Testis (tissue), 3 donors: Measurements from ENCODE around the gene PUM2. TPM values are rescaled to one million over a fixed set of nuclear protein-coding genes. Genes with fewer than 3 reads are reported as not detected.
"Not testable (repeated sequence)": the region's sequence is repeated elsewhere in the genome, so short reads cannot be mapped to it uniquely, and the experiment has no call there.

Source experiments
- DNase-seq: peaks from one replicate; pipeline ENCODE4 v3.0.0-alpha.2; 2019
- H3K27ac ChIP-seq, 2 donors: fragments of 200-600 bp; sonication (generic); one replicate each; pipeline ENCODE4 v1.5.1; 2019
- H3K27me3 ChIP-seq: fragments of 200-600 bp; sonication (generic); one replicate; pipeline ENCODE4 v1.5.1; 2019
- H3K36me3 ChIP-seq: fragments of 200-600 bp; sonication (generic); one replicate; pipeline ENCODE4 v1.5.1; 2017; ENCODE audit warnings: low read depth; ENCODE audit errors: missing control alignments
- H3K4me1 ChIP-seq: fragments of 200-600 bp; sonication (generic); one replicate; pipeline ENCODE4 v1.5.1; 2019
- H3K4me3 ChIP-seq, 2 donors: fragments of 200-600 bp; sonication (generic); one replicate each; pipeline ENCODE4 v1.5.1; 2017 to 2019
- H3K9me3 ChIP-seq: fragments of 200-600 bp; sonication (generic); one replicate; pipeline ENCODE4 v1.5.1; 2017
- POLR2A ChIP-seq: fragments of 450-650 bp; IDR thresholded peaks from one replicate; pipeline ENCODE4 v1.6.1; 2017; ENCODE audit warnings: antibody characterized with exemption, mild to moderate bottlenecking, moderate library complexity
- WGBS, 2 donors: methylation state at CpG; one replicate each; pipeline ENCODE4 v1.1.5; 2018; 5-methylcytosine and 5-hydroxymethylcytosine counted together
- intact Hi-C: fragments of 100-400 bp; cut with DNase I; formaldehyde crosslinking; loops from one replicate; pipeline ENCODE4 v1.15.1; 2023; ENCODE audit warnings: low total_unique reads
- polyA plus RNA-seq: library from polyadenylated mRNA; stranded (reverse); fragments of 350-450 nt; fragmentation: Illumina TruSeq; extraction: RNeasy Lipid Tissue Mini Kit (QIAGEN cat#74804); gene quantifications from one replicate; pipeline ENCODE4 v1.2.3, GENCODE V29; 2014; ENCODE audit warnings: low read depth, low replicate concordance; ENCODE audit not compliant: insufficient read depth
- total RNA-seq, 2 donors: library from RNA; depleted of rRNA; stranded (reverse); fragments of >200 nt; gene quantifications; one replicate each; pipeline ENCODE4 v1.2.3, GENCODE V29; 2016
- TF ChIP-seq, protein P1 (sequence below), 3 experiments: fragments of 450-650 bp in 2 of 3; fragments of 200-600 bp in 1 of 3; sonication (generic) in 1 of 3; IDR thresholded peaks; one replicate each; pipeline ENCODE4 v1.5.1; 2016 to 2019; ENCODE audit warnings: antibody characterized with exemption in 3 of 3, mild to moderate bottlenecking in 2 of 3, moderate library complexity in 1 of 3

The PUM2 gene
- total and polyA plus RNA-seq, 3 donors from 2014 or later: 50.5 to 92.5 (median 78.0) TPM

DNA sequence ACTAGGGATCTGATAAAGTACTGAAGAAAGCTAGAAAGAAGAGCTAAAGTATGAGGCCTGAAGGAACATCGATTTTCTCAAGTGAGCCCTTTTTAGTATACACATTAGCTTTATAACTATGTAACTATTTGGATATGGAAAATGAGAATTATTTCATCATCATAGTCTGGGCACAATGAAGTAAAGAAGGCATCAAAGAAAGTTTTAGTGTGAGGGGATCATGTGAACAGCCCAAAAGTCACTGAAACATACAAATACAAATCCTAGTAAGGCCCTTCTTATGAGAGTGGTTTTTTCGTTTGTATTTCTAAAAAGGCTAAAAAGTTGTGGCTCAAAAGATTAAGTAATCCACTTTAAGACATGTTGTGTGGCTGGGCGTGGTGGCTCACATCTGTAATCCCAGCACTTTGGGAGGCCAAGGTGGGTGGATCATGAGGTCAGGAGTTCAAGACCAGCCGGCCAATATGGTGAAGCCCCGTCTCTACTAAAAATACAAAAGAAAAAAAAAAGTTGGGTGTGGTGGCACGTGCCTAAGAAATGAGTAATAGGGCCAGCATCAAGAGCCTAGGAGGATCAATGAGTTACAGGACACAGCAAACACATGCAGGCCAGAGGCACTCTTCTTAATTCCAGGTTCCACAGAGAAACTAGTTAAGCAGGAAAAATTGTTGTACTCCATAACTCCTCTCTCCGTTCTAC is 61.9 kb downstream of the PUM2 start:
- 80 to 84% methylated on average over 7 of the region's 7 CpGs for WGBS, 2 donors
- no peaks in the 10 kb centered on the region for H3K36me3 ChIP-seq
- DNase-seq: no peak
- no peaks in the 10 kb centered on the region for H3K27me3 ChIP-seq
- intact Hi-C loops: no loop called here
- no peaks in the 10 kb centered on the region for H3K4me1 ChIP-seq
- no peak overlapping the region for H3K27ac ChIP-seq
- H3K4me3 ChIP-seq: no peak overlapping the region
- no peak for TF ChIP-seq POLR2A
- TF ChIP-seq, protein P1, sequence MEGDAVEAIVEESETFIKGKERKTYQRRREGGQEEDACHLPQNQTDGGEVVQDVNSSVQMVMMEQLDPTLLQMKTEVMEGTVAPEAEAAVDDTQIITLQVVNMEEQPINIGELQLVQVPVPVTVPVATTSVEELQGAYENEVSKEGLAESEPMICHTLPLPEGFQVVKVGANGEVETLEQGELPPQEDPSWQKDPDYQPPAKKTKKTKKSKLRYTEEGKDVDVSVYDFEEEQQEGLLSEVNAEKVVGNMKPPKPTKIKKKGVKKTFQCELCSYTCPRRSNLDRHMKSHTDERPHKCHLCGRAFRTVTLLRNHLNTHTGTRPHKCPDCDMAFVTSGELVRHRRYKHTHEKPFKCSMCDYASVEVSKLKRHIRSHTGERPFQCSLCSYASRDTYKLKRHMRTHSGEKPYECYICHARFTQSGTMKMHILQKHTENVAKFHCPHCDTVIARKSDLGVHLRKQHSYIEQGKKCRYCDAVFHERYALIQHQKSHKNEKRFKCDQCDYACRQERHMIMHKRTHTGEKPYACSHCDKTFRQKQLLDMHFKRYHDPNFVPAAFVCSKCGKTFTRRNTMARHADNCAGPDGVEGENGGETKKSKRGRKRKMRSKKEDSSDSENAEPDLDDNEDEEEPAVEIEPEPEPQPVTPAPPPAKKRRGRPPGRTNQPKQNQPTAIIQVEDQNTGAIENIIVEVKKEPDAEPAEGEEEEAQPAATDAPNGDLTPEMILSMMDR (IDR thresholded peaks at IDR 0.05): no peak
- H3K9me3 ChIP-seq: no peaks in the 10 kb centered on the region

GRCh38 chr2:20282916-20283592 is 67.6 kb downstream of the PUM2 start:
- intact Hi-C loops: no loop called here
- no peak overlapping the region for H3K27ac ChIP-seq
- H3K4me1 ChIP-seq: no peaks in the 10 kb centered on the region
- no peaks in the 10 kb centered on the region for H3K9me3 ChIP-seq
- H3K36me3 ChIP-seq: peaks cover 3% of the 10 kb centered on the region
- peak; percentile 46 for DNase-seq
- WGBS, 2 donors: 68 to 73% methylated on average over 3 of the region's 3 CpGs
- no peaks in the 10 kb centered on the region for H3K27me3 ChIP-seq
- no peak overlapping the region for H3K4me3 ChIP-seq
- TF ChIP-seq, protein P1 (IDR thresholded peaks at IDR 0.05): no peak
- TF ChIP-seq POLR2A: no peak

- no peaks in the 10 kb centered on the region for H3K9me3 ChIP-seq
- H3K27ac ChIP-seq: no peak overlapping the region
- TF ChIP-seq POLR2A: no peak
- TF ChIP-seq, protein P1 (IDR thresholded peaks at IDR 0.05): no peak
- no peaks in the 10 kb centered on the region for H3K4me1 ChIP-seq
- intact Hi-C loops: no loop called here
- DNase-seq: no peak
- peaks cover 3% of the 10 kb centered on the region for H3K36me3 ChIP-seq
- H3K4me3 ChIP-seq: no peak overlapping the region
- no peaks in the 10 kb centered on the region for H3K27me3 ChIP-seq
- WGBS, 2 donors: 79 to 87% methylated on average over 2 of the region's 2 CpGs
Observed at GRCh38 chr2:20281876-20282275, 68.8 kb downstream of the PUM2 start.

DNA sequence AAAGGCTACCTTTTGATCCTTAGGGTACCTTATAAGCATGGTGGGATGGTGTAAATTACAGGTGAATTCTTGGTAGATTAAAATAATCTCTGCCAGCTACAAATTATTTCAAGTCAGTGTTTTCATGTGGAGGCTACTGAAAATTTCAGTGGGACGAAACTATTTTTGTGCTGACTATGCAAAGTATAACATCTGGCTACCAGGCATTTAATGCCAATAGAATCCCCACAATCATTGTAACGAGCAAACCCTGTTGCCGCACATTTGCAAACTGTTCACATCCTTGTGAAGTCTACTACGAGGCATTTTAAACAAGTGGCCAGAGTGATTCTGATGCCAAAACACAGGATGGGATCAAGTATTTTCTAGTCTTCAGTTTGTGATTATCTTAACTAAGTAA is 77.6 kb downstream of the PUM2 start:
- 91 to 92% methylated on average over 4 of the region's 4 CpGs for WGBS, 2 donors
- Histone ChIP-seq H3K9me3 (no peaks in the 10 kb centered on the region), H3K4me3 (no peak overlapping the region), H3K27ac (no peak overlapping the region), H3K27me3 (no peaks in the 10 kb centered on the region), H3K4me1 (no peaks in the 10 kb centered on the region), H3K36me3 (no peaks in the 10 kb centered on the region)
- intact Hi-C loops: no loop called here
- no peak for DNase-seq
- TF ChIP-seq POLR2A: no peak
- TF ChIP-seq, protein P1 (IDR thresholded peaks at IDR 0.05): no peak

- H3K9me3 ChIP-seq, DNase-seq, H3K4me3 ChIP-seq, H3K27me3 ChIP-seq, H3K4me1 ChIP-seq, intact Hi-C loops, H3K36me3 ChIP-seq, H3K27ac ChIP-seq: not testable (repeated sequence)
- WGBS, 2 donors: 91 to 92% methylated on average over 6 of the region's 6 CpGs
Observed at GRCh38 chr2:20268317-20268716, 82.3 kb downstream of the PUM2 start.
